Central memory CD8-positive, alpha-beta T cell (primary cell): ENCODE data around the gene FAM53B.
A peak's percentile ranks its signal among the peaks of the same experiment; 100 is the strongest.

Experiments used
- ATAC-seq: fragments of 150-1000 bp; cut with Tn5 transposase; replicated peaks from 2 replicates; pipeline ENCODE4 v1.10.0; 2022; ENCODE audit warnings: mild to moderate bottlenecking, moderate FRiP score, moderate number of reproducible peaks; ENCODE audit not compliant: poor library complexity, severe bottlenecking; ENCODE audit errors: extremely low read depth
- DNase-seq, 2 donors: peaks; one replicate each; pipeline ENCODE4 v3.0.0; 2021; ENCODE audit warnings: low spot score in 2 of 2
- H3K27ac Mint-ChIP-seq: one replicate; pipeline ENCODE4 v1.8.0; 2022; ENCODE audit warnings: low read depth, mild to moderate bottlenecking, moderate library complexity, mixed read lengths
- H3K27me3 Mint-ChIP-seq: one replicate; pipeline ENCODE4 v1.8.0; 2022; ENCODE audit warnings: mixed read lengths
- H3K36me3 Mint-ChIP-seq: one replicate; pipeline ENCODE4 v1.8.0; 2022; ENCODE audit warnings: mild to moderate bottlenecking, moderate library complexity, mixed read lengths; ENCODE audit not compliant: insufficient read depth
- H3K4me1 Mint-ChIP-seq: one replicate; pipeline ENCODE4 v1.8.0; 2022; ENCODE audit warnings: mixed read lengths
- H3K4me3 Mint-ChIP-seq: one replicate; pipeline ENCODE4 v1.8.0; 2022; ENCODE audit warnings: mild to moderate bottlenecking, moderate library complexity, mixed read lengths
- H3K9me3 Mint-ChIP-seq: one replicate; pipeline ENCODE4 v1.8.0; 2022; ENCODE audit warnings: mixed read lengths

The FAM53B gene

GRCh38 chr10:124692100-124692446 lies 52.1 kb downstream of the FAM53B start:
- ATAC-seq: no peak
- H3K36me3 Mint-ChIP-seq: peaks cover 53% of the 10 kb centered on the region
- peak overlapping the region; percentile 58 for H3K4me3 Mint-ChIP-seq

GRCh38 chr10:124691421-124692099 lies 52.6 kb downstream of the FAM53B start:
- H3K4me3 Mint-ChIP-seq: peak overlapping the region; percentile 58
- H3K9me3 Mint-ChIP-seq: no peaks in the 10 kb centered on the region
- no peak for DNase-seq
- no peaks in the 10 kb centered on the region for H3K27me3 Mint-ChIP-seq
- no peak for ATAC-seq
- peaks cover 52% of the 10 kb centered on the region for H3K36me3 Mint-ChIP-seq
- H3K4me1 Mint-ChIP-seq: peaks cover 82% of the 10 kb centered on the region
- H3K27ac Mint-ChIP-seq: peak overlapping the region; percentile 81

More at GRCh38 chr10:124692100-124692446, 52.1 kb downstream of the FAM53B start:
- Mint-ChIP-seq H3K4me1 (peaks cover 82% of the 10 kb centered on the region), H3K9me3 (no peaks in the 10 kb centered on the region), H3K27me3 (no peaks in the 10 kb centered on the region), H3K27ac (peak overlapping the region; percentile 81)
- DNase-seq: no peak

GRCh38 chr10:124691002-124691401 lies 53.2 kb downstream of the FAM53B start:
- Mint-ChIP-seq H3K4me1 (peaks cover 82% of the 10 kb centered on the region), H3K27ac (peak overlapping the region; percentile 81), H3K36me3 (peaks cover 51% of the 10 kb centered on the region)

GRCh38 chr10:124689911-124690498 lies 54.2 kb downstream of the FAM53B start:
- ATAC-seq: no peak
- Mint-ChIP-seq H3K9me3 (no peaks in the 10 kb centered on the region), H3K27ac (peak overlapping the region; percentile 77), H3K27me3 (no peaks in the 10 kb centered on the region), H3K4me3 (peak overlapping the region; percentile 64), H3K36me3 (peaks cover 46% of the 10 kb centered on the region), H3K4me1 (peaks cover 82% of the 10 kb centered on the region)
- DNase-seq: no peak

More at GRCh38 chr10:124691002-124691401, 53.2 kb downstream of the FAM53B start:
- Mint-ChIP-seq H3K9me3 (no peaks in the 10 kb centered on the region), H3K27me3 (no peaks in the 10 kb centered on the region), H3K4me3 (no peak overlapping the region)
- ATAC-seq (no peak), DNase-seq (no peak)

GRCh38 chr10:124688889-124689670 lies 55.1 kb downstream of the FAM53B start:
- peak; percentile 98 for ATAC-seq
- Mint-ChIP-seq H3K27ac (peak overlapping the region; percentile 77), H3K27me3 (no peaks in the 10 kb centered on the region), H3K4me1 (peaks cover 82% of the 10 kb centered on the region), H3K36me3 (peaks cover 41% of the 10 kb centered on the region), H3K9me3 (no peaks in the 10 kb centered on the region), H3K4me3 (peak overlapping the region; percentile 64)
- peak; percentile 27 to 72 for DNase-seq

- peaks cover 82% of the 10 kb centered on the region for H3K4me1 Mint-ChIP-seq
- no peaks in the 10 kb centered on the region for H3K27me3 Mint-ChIP-seq
- DNase-seq: no peak
- H3K27ac Mint-ChIP-seq: peak overlapping the region; percentile 77
- no peaks in the 10 kb centered on the region for H3K9me3 Mint-ChIP-seq
- ATAC-seq: peak; percentile 1
- H3K4me3 Mint-ChIP-seq: peak overlapping the region; percentile 64
- peaks cover 35% of the 10 kb centered on the region for H3K36me3 Mint-ChIP-seq
Observed at GRCh38 chr10:124688386-124688785, 55.8 kb downstream of the FAM53B start.

GRCh38 chr10:124686707-124687376 lies 57.3 kb downstream of the FAM53B start:
- H3K36me3 Mint-ChIP-seq: peaks cover 24% of the 10 kb centered on the region
- DNase-seq (no peak), ATAC-seq (no peak)
- no peaks in the 10 kb centered on the region for H3K9me3 Mint-ChIP-seq
- no peak overlapping the region for H3K4me3 Mint-ChIP-seq
- peak overlapping the region; percentile 86 for H3K27ac Mint-ChIP-seq
- peaks cover 83% of the 10 kb centered on the region for H3K4me1 Mint-ChIP-seq
- H3K27me3 Mint-ChIP-seq: no peaks in the 10 kb centered on the region

GRCh38 chr10:124685261-124685660 lies 58.9 kb downstream of the FAM53B start:
- ATAC-seq (no peak), DNase-seq (no peak)
- Mint-ChIP-seq H3K27me3 (no peaks in the 10 kb centered on the region), H3K36me3 (peaks cover 33% of the 10 kb centered on the region), H3K9me3 (no peaks in the 10 kb centered on the region), H3K27ac (peak overlapping the region; percentile 86), H3K4me1 (peaks cover 78% of the 10 kb centered on the region), H3K4me3 (peak overlapping the region; percentile 57)

- no peak for DNase-seq
- H3K36me3 Mint-ChIP-seq: peaks cover 35% of the 10 kb centered on the region
Observed at GRCh38 chr10:124683814-124684213, 60.4 kb downstream of the FAM53B start.

GRCh38 chr10:124681626-124682552 lies 62.3 kb downstream of the FAM53B start:
- Mint-ChIP-seq H3K9me3 (no peaks in the 10 kb centered on the region), H3K36me3 (peaks cover 36% of the 10 kb centered on the region), H3K4me3 (no peak overlapping the region), H3K27me3 (no peaks in the 10 kb centered on the region), H3K4me1 (peaks cover 82% of the 10 kb centered on the region), H3K27ac (no peak overlapping the region)
- ATAC-seq: no peak
- DNase-seq: no peak

More at GRCh38 chr10:124683814-124684213, 60.4 kb downstream of the FAM53B start:
- Mint-ChIP-seq H3K4me1 (peaks cover 78% of the 10 kb centered on the region), H3K27ac (peak overlapping the region; percentile 86), H3K27me3 (no peaks in the 10 kb centered on the region), H3K4me3 (peak overlapping the region; percentile 29), H3K9me3 (no peaks in the 10 kb centered on the region)
- ATAC-seq: no peak

GRCh38 chr10:124681091-124681490 lies 63.1 kb downstream of the FAM53B start:
- peaks cover 82% of the 10 kb centered on the region for H3K4me1 Mint-ChIP-seq
- H3K27ac Mint-ChIP-seq: peak overlapping the region; percentile 61
- H3K4me3 Mint-ChIP-seq: no peak overlapping the region

More at GRCh38 chr10:124681091-124681490, 63.1 kb downstream of the FAM53B start:
- DNase-seq: no peak
- ATAC-seq: no peak
- Mint-ChIP-seq H3K36me3 (peaks cover 39% of the 10 kb centered on the region), H3K27me3 (no peaks in the 10 kb centered on the region), H3K9me3 (no peaks in the 10 kb centered on the region)
